ENCODE results near the gene ARF6. TPM values are rescaled to one million over a fixed set of nuclear protein-coding genes. Genes with fewer than 3 reads are reported as not detected.

The ARF6 gene
- total RNA-seq, 1 experiment from 2014 or later: 58.8 TPM

GRCh38 chr14:49853572-49854375, 39.1 kb upstream of the ARF6 start:
- TF ChIP-seq CTCF (IDR thresholded peaks at IDR 0.05; ENCODE audit: insufficient read depth in 1 of 2, low read depth in 1 of 2, low read length in 1 of 2, severe bottlenecking in 1 of 2, unreplicated experiment in 1 of 2): peak; percentile 86 to 89
- intact Hi-C loops (cut with micrococcal nuclease; ENCODE audit: unreplicated experiment): loop anchor here (1.0 to 10.0 kb wide), 6 partner anchors 9 to 381 kb away; partner anchors contain the start of genes POLE2 and SOS2
- Mint-ChIP-seq H3K27ac (ENCODE audit: unreplicated experiment) (peak overlapping the region; percentile 99), H3K36me3 (ENCODE audit: insufficient read depth, unreplicated experiment) (peaks cover 27% of the 10 kb centered on the region), H3K4me1 (ENCODE audit: low read depth, unreplicated experiment) (peaks cover 6% of the 10 kb centered on the region), H3K4me3 (ENCODE audit: unreplicated experiment) (peak overlapping the region; percentile 100), H3K27me3 (ENCODE audit: insufficient read depth, unreplicated experiment) (no peaks in the 10 kb centered on the region), H3K9me3 (ENCODE audit: unreplicated experiment) (no peaks in the 10 kb centered on the region)
- BruUV-seq (replicated peaks): no TSS peak
- POLR2A ChIA-PET: interaction anchor here (1.1 to 2.8 kb wide), 2 partner anchors 8 to 220 kb away, joined by 6 to 19 read pairs; no protein-coding TSS in a partner anchor
- Histone ChIP-seq H3K4me1 (peaks cover 9% of the 10 kb centered on the region; the same call in 1 of the 2 replicates), H3K4me3 (ENCODE audit: low read depth, low read length) (peak overlapping the region; percentile 84), H3K9me3 (no peaks in the 10 kb centered on the region), H3K27me3 (replicated peaks; ENCODE audit: control insufficient read depth, insufficient read depth, low read length) (no peaks in the 10 kb centered on the region), H3K36me3 (ENCODE audit: control insufficient read depth, insufficient read depth, low read length) (peaks cover 2% of the 10 kb centered on the region)
- DNase-seq: peak; percentile 87 to 88
- CTCF ChIA-PET: interaction anchor here (0.5 to 3.0 kb wide), 9 partner anchors 8 to 262 kb away, joined by 3 to 64 read pairs (median 4); partner anchors contain the start of genes MGAT2, RPL36AL and VCPKMT

- no TSS peak for BruUV-seq (replicated peaks)
- CTCF ChIA-PET: no interaction called here
- no peak for DNase-seq
- peaks cover 13% of the 10 kb centered on the region for H3K4me1 Mint-ChIP-seq (ENCODE audit: low read depth, unreplicated experiment)
- Histone ChIP-seq H3K27me3 (replicated peaks; ENCODE audit: control insufficient read depth, insufficient read depth, low read length) (no peaks in the 10 kb centered on the region), H3K4me1 (no peaks in the 10 kb centered on the region), H3K4me3 (ENCODE audit: low read depth, low read length) (no peak overlapping the region), H3K9me3 (no peaks in the 10 kb centered on the region), H3K36me3 (ENCODE audit: control insufficient read depth, insufficient read depth, low read length) (no peaks in the 10 kb centered on the region)
- H3K27ac Mint-ChIP-seq (ENCODE audit: unreplicated experiment): no peak overlapping the region
- H3K27me3 Mint-ChIP-seq (ENCODE audit: insufficient read depth, unreplicated experiment): no peaks in the 10 kb centered on the region
- H3K36me3 Mint-ChIP-seq (ENCODE audit: insufficient read depth, unreplicated experiment): peaks cover 19% of the 10 kb centered on the region
- TF ChIP-seq CTCF (IDR thresholded peaks at IDR 0.05; ENCODE audit: insufficient read depth in 1 of 2, low read depth in 1 of 2, low read length in 1 of 2, severe bottlenecking in 1 of 2, unreplicated experiment in 1 of 2): no peak
- intact Hi-C loops (cut with micrococcal nuclease; ENCODE audit: unreplicated experiment): loop anchor here (10.0 kb wide), 1 partner anchor 377 kb away; the partner anchor contains the start of gene SOS2
- no peaks in the 10 kb centered on the region for H3K9me3 Mint-ChIP-seq (ENCODE audit: unreplicated experiment)
- POLR2A ChIA-PET: interaction anchor here (0.6 to 0.7 kb wide), 2 partner anchors 89 to 431 kb away, joined by 3 read pairs; no protein-coding TSS in a partner anchor
- no peak overlapping the region for H3K4me3 Mint-ChIP-seq (ENCODE audit: unreplicated experiment)
Measured at GRCh38 chr14:49857427-49858003, 35.4 kb upstream of the ARF6 start.

- POLR2A ChIA-PET: no interaction called here
- Mint-ChIP-seq H3K9me3 (ENCODE audit: unreplicated experiment) (no peaks in the 10 kb centered on the region), H3K27ac (ENCODE audit: unreplicated experiment) (no peak overlapping the region), H3K4me3 (ENCODE audit: unreplicated experiment) (no peak overlapping the region), H3K27me3 (ENCODE audit: insufficient read depth, unreplicated experiment) (peaks cover 3% of the 10 kb centered on the region), H3K36me3 (ENCODE audit: insufficient read depth, unreplicated experiment) (peaks cover 21% of the 10 kb centered on the region), H3K4me1 (ENCODE audit: low read depth, unreplicated experiment) (peaks cover 17% of the 10 kb centered on the region)
- Histone ChIP-seq H3K9me3 (no peaks in the 10 kb centered on the region), H3K4me3 (ENCODE audit: low read depth, low read length) (no peak overlapping the region), H3K4me1 (no peaks in the 10 kb centered on the region), H3K27me3 (replicated peaks; ENCODE audit: control insufficient read depth, insufficient read depth, low read length) (no peaks in the 10 kb centered on the region), H3K36me3 (ENCODE audit: control insufficient read depth, insufficient read depth, low read length) (no peaks in the 10 kb centered on the region)
- CTCF ChIA-PET: no interaction called here
- DNase-seq: no peak
- BruUV-seq (replicated peaks): no TSS peak
- intact Hi-C loops (cut with micrococcal nuclease; ENCODE audit: unreplicated experiment): loop anchor here (10.0 kb wide), 1 partner anchor 376 kb away; the partner anchor contains the start of gene SOS2
- TF ChIP-seq CTCF (IDR thresholded peaks at IDR 0.05; ENCODE audit: insufficient read depth in 1 of 2, low read depth in 1 of 2, low read length in 1 of 2, severe bottlenecking in 1 of 2, unreplicated experiment in 1 of 2): no peak
Measured at GRCh38 chr14:49858383-49858782, 34.5 kb upstream of the ARF6 start.
